Left ventricle myocardium inferior (tissue), 1 donor: ENCODE results near the gene FBXL16. TPM values are rescaled to one million over a fixed set of nuclear protein-coding genes. Genes with fewer than 3 reads are reported as not detected.

Experiments used
- DNase-seq: peaks from one replicate; pipeline ENCODE4 v3.0.0-alpha.2; 2020
- H3K27ac ChIP-seq: fragments of 200-600 bp; replicated peaks from 2 replicates; pipeline ENCODE4 v1.8.0; 2021
- H3K27me3 ChIP-seq: fragments of 200-600 bp; 2 replicates; pipeline ENCODE4 v1.8.0; 2021; ENCODE audit warnings: low read depth
- H3K36me3 ChIP-seq: fragments of 200-600 bp; 2 replicates; pipeline ENCODE4 v1.8.0; 2021
- H3K4me1 ChIP-seq: fragments of 200-600 bp; 2 replicates; pipeline ENCODE4 v1.8.0; 2021
- H3K4me3 ChIP-seq: fragments of 200-600 bp; 2 replicates; pipeline ENCODE4 v1.8.0; 2021; ENCODE audit warnings: mild to moderate bottlenecking, moderate library complexity
- H3K9me3 ChIP-seq: fragments of 200-600 bp; replicated peaks from 2 replicates; pipeline ENCODE4 v1.8.0; 2021
- CTCF ChIP-seq: fragments of 200-600 bp; IDR thresholded peaks from 2 replicates; pipeline ENCODE4 v1.8.0; 2021; ENCODE audit warnings: antibody characterized with exemption, mild to moderate bottlenecking, borderline replicate concordance
- intact Hi-C: fragments of 100-400 bp; cut with micrococcal nuclease; formaldehyde crosslinking; loops from one replicate; pipeline ENCODE4 v1.11.0; 2022
- total RNA-seq: library from RNA; stranded (reverse); fragmentation: NEBNext Ultra II Directional; extraction: Animal tissue kit (Norgen Biotek cat#: 25700); gene quantifications from one replicate; pipeline ENCODE4 v1.2.1, GENCODE V29; 2021
- donor health status: DM: no; HTN: yes; CAD: no; lungs with severe emphysema.

FBXL16 gene
- total RNA-seq, 1 donor from 2014 or later = 0.08 TPM

GRCh38 chr16:734208-734980 is 28.8 kb upstream of the FBXL16 start:
- intact Hi-C loops = no loop called here
- no peak for TF ChIP-seq CTCF
- Histone ChIP-seq H3K4me3 (no peak overlapping the region), H3K27me3 (no peaks in the 10 kb centered on the region), H3K4me1 (peaks cover 2% of the 10 kb centered on the region), H3K27ac (no peak overlapping the region), H3K9me3 (no peaks in the 10 kb centered on the region), H3K36me3 (peaks cover 75% of the 10 kb centered on the region)
- DNase-seq = no peak

GRCh38 chr16:733382-734207 is 28.0 kb upstream of the FBXL16 start:
- H3K4me1 ChIP-seq = peaks cover 3% of the 10 kb centered on the region
- H3K27me3 ChIP-seq = peaks cover under 1% of the 10 kb centered on the region
- H3K27ac ChIP-seq = no peak overlapping the region
- DNase-seq = no peak
- TF ChIP-seq CTCF = peak; percentile 42
- H3K4me3 ChIP-seq = no peak overlapping the region
- H3K36me3 ChIP-seq = peaks cover 71% of the 10 kb centered on the region
- intact Hi-C loops = no loop called here
- H3K9me3 ChIP-seq = no peaks in the 10 kb centered on the region

GRCh38 chr16:732936-733335 is 27.3 kb upstream of the FBXL16 start:
- H3K4me3 ChIP-seq = no peak overlapping the region
- intact Hi-C loops = no loop called here
- H3K36me3 ChIP-seq = peaks cover 68% of the 10 kb centered on the region
- H3K4me1 ChIP-seq = peaks cover 10% of the 10 kb centered on the region
- TF ChIP-seq CTCF = no peak
- no peak for DNase-seq
- H3K9me3 ChIP-seq = no peaks in the 10 kb centered on the region
- H3K27ac ChIP-seq = no peak overlapping the region
- H3K27me3 ChIP-seq = peaks cover 7% of the 10 kb centered on the region

GRCh38 chr16:732332-732731 is 26.7 kb upstream of the FBXL16 start:
- Histone ChIP-seq H3K36me3 (peaks cover 62% of the 10 kb centered on the region), H3K4me1 (peaks cover 16% of the 10 kb centered on the region), H3K27me3 (peaks cover 13% of the 10 kb centered on the region), H3K9me3 (no peaks in the 10 kb centered on the region), H3K27ac (no peak overlapping the region), H3K4me3 (no peak overlapping the region)
- DNase-seq = no peak
- no peak for TF ChIP-seq CTCF
- intact Hi-C loops = no loop called here

GRCh38 chr16:730666-731509 is 25.3 kb upstream of the FBXL16 start:
- no peak for DNase-seq
- intact Hi-C loops = no loop called here
- Histone ChIP-seq H3K27ac (no peak overlapping the region), H3K4me3 (no peak overlapping the region), H3K9me3 (no peaks in the 10 kb centered on the region), H3K36me3 (peaks cover 47% of the 10 kb centered on the region), H3K4me1 (peaks cover 27% of the 10 kb centered on the region), H3K27me3 (peaks cover 25% of the 10 kb centered on the region)
- TF ChIP-seq CTCF = no peak
